Urinary bladder (tissue), 4 donors: ENCODE data around the gene NFKBIE. TPM values are rescaled to one million over a fixed set of nuclear protein-coding genes. Genes with fewer than 3 reads are reported as not detected.

Experiments used
- DNase-seq: peaks from one replicate; pipeline ENCODE4 v3.0.0-alpha.2; 2015; ENCODE audit errors: extremely low spot score
- H3K27ac ChIP-seq: one replicate; pipeline ENCODE4 v1.5.1; 2013; ENCODE audit warnings: low read depth, mild to moderate bottlenecking, moderate library complexity
- H3K36me3 ChIP-seq: one replicate; pipeline ENCODE4 v1.6.1; 2013; ENCODE audit warnings: mild to moderate bottlenecking, moderate library complexity; ENCODE audit not compliant: insufficient read depth
- H3K4me1 ChIP-seq: one replicate; pipeline ENCODE4 v1.6.1; 2013; ENCODE audit warnings: mild to moderate bottlenecking, moderate library complexity; ENCODE audit not compliant: insufficient read depth
- H3K4me3 ChIP-seq: one replicate; pipeline ENCODE4 v1.5.1; 2013; ENCODE audit warnings: low read depth, low read length
- WGBS: extraction: QIAGEN DNeasy Blood & Tissue Kit; methylation state at CpG from one replicate; pipeline ENCODE4 v1.1.7; 2013; 5-methylcytosine and 5-hydroxymethylcytosine counted together
- polyA plus RNA-seq: library from polyadenylated mRNA; stranded (reverse); fragments of 200-250 nt; gene quantifications from one replicate; pipeline ENCODE4 v1.2.3, GENCODE V29; 2013
- total RNA-seq: library from RNA; depleted of rRNA; stranded (reverse); fragments of >200 nt; gene quantifications from one replicate; pipeline ENCODE4 v1.2.3, GENCODE V29; 2014
- donor health status: healthy with polysubstance abuse.
- donor health status: healthy.

NFKBIE gene
- total and polyA plus RNA-seq, 2 donors, result 2.6 to 5.5 TPM

- Histone ChIP-seq H3K27ac (peak overlapping the region; percentile 76), H3K4me1 (no peaks in the 10 kb centered on the region), H3K36me3 (no peaks in the 10 kb centered on the region), H3K4me3 (peak overlapping the region; percentile 76)
- no peak for DNase-seq
- under 1% methylated on average over 62 of the region's 62 CpGs for WGBS
These were observed 19.3 kb downstream of the NFKBIE start for GRCh38 chr6:44245912-44246662.

- Histone ChIP-seq H3K27ac (peak overlapping the region; percentile 76), H3K4me1 (no peaks in the 10 kb centered on the region), H3K4me3 (peak overlapping the region; percentile 76), H3K36me3 (no peaks in the 10 kb centered on the region)
- no peak for DNase-seq
- WGBS, result 72% methylated on average over 12 of the region's 12 CpGs
These were observed 19.9 kb downstream of the NFKBIE start for GRCh38 chr6:44245391-44245911.

- 86% methylated on average over 7 of the region's 7 CpGs for WGBS
- no peak overlapping the region for H3K4me3 ChIP-seq
- no peaks in the 10 kb centered on the region for H3K4me1 ChIP-seq
- H3K27ac ChIP-seq, result no peak overlapping the region
- H3K36me3 ChIP-seq, result no peaks in the 10 kb centered on the region
- DNase-seq, result no peak
These were observed 22.0 kb downstream of the NFKBIE start for GRCh38 chr6:44243345-44243744.

- 88% methylated on average over 7 of the region's 7 CpGs for WGBS
- Histone ChIP-seq H3K4me3 (no peak overlapping the region), H3K36me3 (no peaks in the 10 kb centered on the region), H3K27ac (no peak overlapping the region), H3K4me1 (no peaks in the 10 kb centered on the region)
- DNase-seq, result no peak
These were observed 26.5 kb downstream of the NFKBIE start for GRCh38 chr6:44238687-44239350.

GRCh38 chr6:44237813-44238433 is 27.4 kb downstream of the NFKBIE start:
- 2% methylated on average over 42 of the region's 42 CpGs for WGBS
- no peaks in the 10 kb centered on the region for H3K4me1 ChIP-seq
- DNase-seq, result peak; percentile 29
- no peaks in the 10 kb centered on the region for H3K36me3 ChIP-seq
- H3K4me3 ChIP-seq, result peak overlapping the region; percentile 41
- H3K27ac ChIP-seq, result peak overlapping the region; percentile 86

GRCh38 chr6:44237021-44237812 is 28.1 kb downstream of the NFKBIE start:
- Histone ChIP-seq H3K36me3 (no peaks in the 10 kb centered on the region), H3K4me3 (peak overlapping the region; percentile 41), H3K27ac (peak overlapping the region; percentile 86), H3K4me1 (no peaks in the 10 kb centered on the region)
- WGBS, result 30% methylated on average over 22 of the region's 22 CpGs
- DNase-seq, result peak; percentile 80

- no peak for DNase-seq
- no peak overlapping the region for H3K27ac ChIP-seq
- WGBS, result 85% methylated on average over 6 of the region's 6 CpGs
- no peaks in the 10 kb centered on the region for H3K36me3 ChIP-seq
- no peak overlapping the region for H3K4me3 ChIP-seq
- H3K4me1 ChIP-seq, result no peaks in the 10 kb centered on the region
These were observed 29.3 kb downstream of the NFKBIE start for GRCh38 chr6:44235891-44236516.

- Histone ChIP-seq H3K36me3 (no peaks in the 10 kb centered on the region), H3K4me1 (no peaks in the 10 kb centered on the region), H3K27ac (no peak overlapping the region), H3K4me3 (no peak overlapping the region)
- WGBS, result 77% methylated on average over 6 of the region's 6 CpGs
- DNase-seq, result no peak
These were observed 30.1 kb downstream of the NFKBIE start for GRCh38 chr6:44235269-44235668.

- no peak for DNase-seq
- H3K4me3 ChIP-seq, result no peak overlapping the region
- no peak overlapping the region for H3K27ac ChIP-seq
- H3K4me1 ChIP-seq, result no peaks in the 10 kb centered on the region
- WGBS, result 18% methylated on average over 5 of the region's 5 CpGs
- H3K36me3 ChIP-seq, result no peaks in the 10 kb centered on the region
These were observed 31.0 kb downstream of the NFKBIE start for GRCh38 chr6:44234101-44235025.

- Histone ChIP-seq H3K36me3 (no peaks in the 10 kb centered on the region), H3K27ac (no peak overlapping the region), H3K4me1 (no peaks in the 10 kb centered on the region), H3K4me3 (no peak overlapping the region)
- no peak for DNase-seq
- 43% methylated on average over 14 of the region's 14 CpGs for WGBS
These were observed 31.7 kb downstream of the NFKBIE start for GRCh38 chr6:44233567-44234100.

- Histone ChIP-seq H3K4me1 (no peaks in the 10 kb centered on the region), H3K4me3 (no peak overlapping the region), H3K36me3 (no peaks in the 10 kb centered on the region), H3K27ac (no peak overlapping the region)
- WGBS, result 83% methylated on average over 16 of the region's 16 CpGs
- DNase-seq, result no peak
These were observed 32.4 kb downstream of the NFKBIE start for GRCh38 chr6:44232676-44233566.
